ENCODE results near the gene TPRX2.
"Not testable (repeated sequence)": the region's sequence is repeated elsewhere in the genome, so short reads cannot be mapped to it uniquely, and the experiment has no call there.

DNA sequence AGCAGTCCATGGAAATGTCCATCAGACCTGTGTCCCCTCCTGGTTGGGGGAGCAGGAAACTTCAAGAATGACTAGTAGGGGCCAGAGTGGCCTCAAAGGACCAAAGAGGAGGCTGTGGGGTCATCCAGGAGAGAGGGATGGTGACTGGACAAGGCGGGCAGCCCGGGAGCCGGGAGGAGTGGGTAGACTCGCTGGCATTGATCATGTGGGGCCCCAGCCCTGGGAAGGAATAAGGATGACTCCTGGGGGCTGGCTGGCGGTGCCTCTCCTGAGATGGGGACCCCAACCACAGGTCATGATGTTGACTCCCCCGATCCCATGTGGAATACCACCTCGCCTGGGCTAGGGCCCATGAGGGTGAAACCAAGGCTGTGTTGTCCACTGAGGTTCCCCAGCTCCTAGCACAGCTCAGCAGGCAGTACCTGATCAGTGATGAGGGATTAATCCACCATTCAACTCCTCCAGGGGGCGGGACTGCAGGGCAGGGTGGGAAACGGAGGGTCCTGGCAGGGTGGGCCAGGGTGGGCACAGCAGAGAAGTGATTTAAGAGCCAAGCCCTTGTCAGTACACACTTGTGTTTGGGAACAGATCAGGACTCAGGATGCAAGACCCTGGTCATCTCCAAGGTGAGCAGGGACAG, at the start of gene TPRX2:
- not testable (repeated sequence) for TF ChIP-seq CTCF (conservative IDR thresholded peaks at IDR 0.05); EZH2 (IDR thresholded peaks at IDR 0.05; ENCODE audit: low read depth)

All from PC-9 (cell line).